GM23338 (cell line): ENCODE measurements around the gene NGEF. TPM values are rescaled to one million over a fixed set of nuclear protein-coding genes. Genes with fewer than 3 reads are reported as not detected.

ENCODE experiments used
- ATAC-seq: fragments of 200-7000 bp; cut with Tn5 transposase; 3 replicates; pipeline ENCODE4 v1.9.1; 2020
- DNase-seq: peaks from one replicate; pipeline ENCODE4 v3.0.0-alpha.2; 2015; ENCODE audit warnings: low spot score
- H2AFZ ChIP-seq: fragments of 200-600 bp; sonication (generic); 2 replicates; pipeline ENCODE4 v1.8.0; 2016; ENCODE audit warnings: antibody characterized with exemption, mild to moderate bottlenecking, moderate library complexity
- H3F3A ChIP-seq: fragments of 200-600 bp; sonication (generic); replicated peaks from 2 replicates; pipeline ENCODE4 v1.8.0; 2017; ENCODE audit warnings: antibody characterized with exemption, mixed run types, low read depth
- H3K27ac ChIP-seq: fragments of 200-600 bp; sonication (generic); 2 replicates; pipeline ENCODE4 v1.6.1; 2016; ENCODE audit warnings: low read depth
- H3K27me3 ChIP-seq: fragments of 200-600 bp; sonication (generic); 2 replicates; pipeline ENCODE4 v1.8.0; 2016; ENCODE audit warnings: mild to moderate bottlenecking, mixed run types, moderate library complexity; ENCODE audit not compliant: insufficient read depth
- H3K36me3 ChIP-seq: fragments of 200-600 bp; sonication (generic); 2 replicates; pipeline ENCODE4 v1.8.0; 2016; ENCODE audit warnings: mild to moderate bottlenecking; ENCODE audit not compliant: insufficient read depth
- H3K4me1 ChIP-seq: fragments of 200-600 bp; sonication (generic); 2 replicates; pipeline ENCODE4 v1.8.0; 2016; ENCODE audit warnings: mild to moderate bottlenecking, moderate library complexity; ENCODE audit not compliant: insufficient read depth
- H3K4me2 ChIP-seq: fragments of 200-600 bp; sonication (generic); 2 replicates; pipeline ENCODE4 v1.7.1; 2017; ENCODE audit warnings: mixed run types
- H3K4me3 ChIP-seq: fragments of 200-600 bp; sonication (generic); 2 replicates; pipeline ENCODE4 v1.6.1; 2016; ENCODE audit warnings: mixed run types
- H3K79me2 ChIP-seq: fragments of 200-600 bp; sonication (generic); replicated peaks from 2 replicates; pipeline ENCODE4 v1.8.0; 2017; ENCODE audit warnings: mild to moderate bottlenecking; ENCODE audit not compliant: insufficient read depth
- H3K9me2 ChIP-seq: fragments of 200-600 bp; sonication (generic); 2 replicates; pipeline ENCODE4 v1.8.0; 2017; ENCODE audit not compliant: insufficient read depth
- H4K20me1 ChIP-seq: fragments of 200-600 bp; sonication (generic); replicated peaks from 2 replicates; pipeline ENCODE4 v1.8.0; 2017; ENCODE audit warnings: mild to moderate bottlenecking; ENCODE audit not compliant: insufficient read depth
- H3K27ac Mint-ChIP-seq: 2 replicates; pipeline ENCODE4 v1.8.0; 2020; ENCODE audit warnings: inconsistent platforms, mild to moderate bottlenecking, moderate library complexity, mixed read lengths
- H3K27me3 Mint-ChIP-seq: 3 replicates; pipeline ENCODE4 v1.8.0; 2022; ENCODE audit warnings: low read depth, mild to moderate bottlenecking, moderate library complexity, mixed read lengths, inconsistent platforms; ENCODE audit not compliant: insufficient read depth, poor library complexity
- H3K36me3 Mint-ChIP-seq: 3 replicates; pipeline ENCODE4 v1.8.0; 2021; ENCODE audit warnings: low read depth, mild to moderate bottlenecking, inconsistent platforms, moderate library complexity, mixed read lengths
- H3K4me1 Mint-ChIP-seq: 3 replicates; pipeline ENCODE4 v1.8.0; 2020; ENCODE audit warnings: mild to moderate bottlenecking, inconsistent platforms, mixed read lengths
- H3K4me3 Mint-ChIP-seq: 3 replicates; pipeline ENCODE4 v1.8.0; 2021; ENCODE audit warnings: moderate library complexity, mild to moderate bottlenecking, inconsistent platforms, mixed read lengths
- H3K9me3 Mint-ChIP-seq: 3 replicates; pipeline ENCODE4 v1.8.0; 2020; ENCODE audit warnings: moderate library complexity, mild to moderate bottlenecking, inconsistent platforms, mixed read lengths
- EZH2phosphoT487 ChIP-seq: fragments of 200-600 bp; sonication (generic); IDR thresholded peaks from one replicate; pipeline ENCODE4 v1.8.1; 2018; ENCODE audit warnings: antibody characterized with exemption; ENCODE audit not compliant: unreplicated experiment
- JUNB ChIP-seq: IDR thresholded peaks from one replicate; pipeline ENCODE4 v1.6.1; 2016; ENCODE audit warnings: antibody characterized with exemption; ENCODE audit not compliant: unreplicated experiment
- NANOG ChIP-seq: IDR thresholded peaks from 2 replicates; pipeline ENCODE4 v1.6.1; 2016; ENCODE audit warnings: antibody characterized with exemption, borderline replicate concordance
- POLR2AphosphoS5 ChIP-seq: IDR thresholded peaks from 2 replicates; pipeline ENCODE4 v1.6.1; 2016; ENCODE audit warnings: antibody characterized with exemption, low read depth
- STAT1 ChIP-seq: IDR thresholded peaks from one replicate; pipeline ENCODE4 v1.6.1; 2016; ENCODE audit warnings: antibody characterized with exemption; ENCODE audit not compliant: unreplicated experiment
- ZNF114 ChIP-seq: fragments of 250-450 bp; sonication (Bioruptor Pico); IDR thresholded peaks from 2 replicates; pipeline ENCODE4 v1.5.0; 2020; ENCODE audit warnings: mild to moderate bottlenecking, moderate library complexity
- ZNF331 ChIP-seq: fragments of 250-450 bp; sonication (Bioruptor Pico); IDR thresholded peaks from 2 replicates; pipeline ENCODE4 v1.5.0; 2020; ENCODE audit warnings: low read depth, mild to moderate bottlenecking, moderate library complexity
- polyA plus RNA-seq: library from polyadenylated mRNA; unstranded; fragments of >200 nt; fragmentation: Nextera tagmentation; extraction: Ambion mirVana; gene quantifications from 2 replicates; pipeline ENCODE4 v1.2.1, GENCODE V29; 2016
- total RNA-seq: library from RNA; depleted of rRNA; stranded (reverse); fragments of >200 nt; shearing (Covaris generic); gene quantifications from 2 replicates; pipeline ENCODE4 v1.2.3, GENCODE V29; 2014
- TF ChIP-seq, protein P1 (sequence below): IDR thresholded peaks from 2 replicates; pipeline ENCODE4 v1.6.1; 2016; ENCODE audit warnings: antibody characterized with exemption
- TF ChIP-seq, protein P2 (sequence below): IDR thresholded peaks from one replicate; pipeline ENCODE4 v1.6.1; 2018; ENCODE audit warnings: antibody characterized with exemption; ENCODE audit not compliant: unreplicated experiment
- TF ChIP-seq, protein P3 (sequence below): fragments of 250-450 bp; sonication (Bioruptor Pico); IDR thresholded peaks from 2 replicates; pipeline ENCODE4 v1.5.0; 2020; ENCODE audit warnings: mild to moderate bottlenecking, moderate library complexity

The NGEF gene
- total and polyA plus RNA-seq, 2 experiments from 2014 or later = 1.8 to 5.4 TPM

DNA sequence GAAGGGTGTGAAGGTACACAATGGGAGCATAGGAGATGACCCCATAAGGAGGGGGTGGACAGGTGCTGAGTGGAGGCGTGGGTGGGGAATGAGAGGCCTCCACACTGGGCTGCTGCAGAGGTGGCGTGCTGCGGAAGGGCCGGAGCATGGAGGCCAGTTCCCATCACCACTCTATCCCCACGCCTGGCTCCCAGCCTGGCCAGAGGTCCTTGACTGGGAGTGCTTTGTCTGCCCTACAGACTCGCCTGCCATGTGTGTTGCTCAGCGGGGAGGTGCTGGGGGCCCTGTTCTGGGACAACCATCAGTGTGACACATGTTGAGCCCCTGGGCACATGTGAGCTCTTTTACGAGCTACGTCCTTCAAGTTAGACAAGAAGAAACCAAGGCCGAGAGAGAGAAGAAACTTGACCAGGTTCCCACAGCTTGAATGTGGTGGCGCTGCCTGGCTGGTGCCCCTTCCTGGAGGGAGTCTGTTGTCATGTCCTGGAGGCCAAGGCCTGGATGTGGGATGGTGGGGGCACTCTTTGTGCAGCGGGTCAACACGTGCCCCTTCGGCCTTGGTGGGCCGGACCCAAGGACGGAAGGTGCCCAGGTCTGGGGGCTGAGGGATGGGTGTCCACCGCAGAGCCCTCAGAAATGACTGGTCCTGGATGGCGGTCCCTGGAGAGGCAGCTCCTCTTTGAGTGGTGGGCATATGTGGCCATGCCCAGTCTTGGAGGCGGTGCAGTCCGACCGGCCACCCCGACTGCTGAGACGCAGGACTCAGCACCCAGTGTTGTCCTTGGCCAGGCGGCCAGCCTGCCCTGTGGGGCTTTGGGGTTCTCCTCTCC is 45.9 kb upstream of the NGEF start (continued):
- TF ChIP-seq POLR2AphosphoS5 (no peak), ZNF114 (no peak), STAT1 (no peak), JUNB (no peak), EZH2phosphoT487 (no peak), ZNF331 (CRISPR knock-in tag) (no peak)
- TF ChIP-seq, protein P1, sequence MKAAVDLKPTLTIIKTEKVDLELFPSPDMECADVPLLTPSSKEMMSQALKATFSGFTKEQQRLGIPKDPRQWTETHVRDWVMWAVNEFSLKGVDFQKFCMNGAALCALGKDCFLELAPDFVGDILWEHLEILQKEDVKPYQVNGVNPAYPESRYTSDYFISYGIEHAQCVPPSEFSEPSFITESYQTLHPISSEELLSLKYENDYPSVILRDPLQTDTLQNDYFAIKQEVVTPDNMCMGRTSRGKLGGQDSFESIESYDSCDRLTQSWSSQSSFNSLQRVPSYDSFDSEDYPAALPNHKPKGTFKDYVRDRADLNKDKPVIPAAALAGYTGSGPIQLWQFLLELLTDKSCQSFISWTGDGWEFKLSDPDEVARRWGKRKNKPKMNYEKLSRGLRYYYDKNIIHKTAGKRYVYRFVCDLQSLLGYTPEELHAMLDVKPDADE = no peak

DNA sequence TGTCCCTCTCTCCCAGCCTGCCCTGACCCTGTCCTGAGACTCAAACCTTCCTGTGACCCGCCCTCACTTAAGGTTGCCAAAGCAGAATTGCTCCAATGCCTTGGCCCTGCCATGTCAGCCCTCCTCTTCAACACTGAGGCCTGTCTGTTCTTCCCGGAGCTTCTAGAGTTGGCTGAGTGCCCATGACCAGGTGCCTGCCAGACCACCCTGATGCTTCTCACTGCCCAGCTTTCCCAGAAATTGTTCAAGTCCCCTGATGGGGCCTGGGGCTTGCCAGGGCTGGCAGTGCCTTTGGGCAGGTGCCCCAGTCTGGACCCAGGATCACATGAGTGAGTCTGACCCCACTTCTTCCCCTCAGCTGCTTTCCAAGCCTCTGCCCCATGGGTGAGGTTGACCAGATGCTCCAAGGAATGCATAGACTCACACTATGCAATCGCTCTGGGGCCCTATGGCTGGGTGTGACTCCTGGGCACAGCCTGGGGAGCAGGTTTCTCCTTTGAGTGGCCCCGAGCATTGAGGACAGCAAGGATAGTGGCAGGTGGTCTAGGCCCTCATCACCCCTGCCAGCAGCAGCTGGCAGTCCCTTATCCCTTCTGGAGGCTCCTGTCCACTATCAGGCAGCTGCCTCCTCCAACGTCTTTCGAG is 44.0 kb upstream of the NGEF start:
- Histone ChIP-seq H3K4me3 (no peak overlapping the region), H3K9me2 (no peaks in the 10 kb centered on the region), H3K79me2 (no peaks in the 10 kb centered on the region), H3K36me3 (no peaks in the 10 kb centered on the region), H3K4me1 (peaks cover 10% of the 10 kb centered on the region), H3K27ac (no peak overlapping the region), H3F3A (0 out of 2 replicates have a peak, but pooled peaks cover 4% of the 10 kb centered on the region), H4K20me1 (no peaks in the 10 kb centered on the region), H2AFZ (no peak overlapping the region), H3K4me2 (no peak overlapping the region), H3K27me3 (no peaks in the 10 kb centered on the region)
- DNase-seq (no peak), ATAC-seq (no peak)
- Mint-ChIP-seq H3K4me1 (peaks cover 21% of the 10 kb centered on the region), H3K9me3 (no peaks in the 10 kb centered on the region), H3K27me3 (peaks cover 11% of the 10 kb centered on the region), H3K4me3 (no peak overlapping the region), H3K27ac (no peak overlapping the region), H3K36me3 (no peaks in the 10 kb centered on the region)
- TF ChIP-seq ZNF114 = no peak
- TF ChIP-seq EZH2phosphoT487 = no peak
- TF ChIP-seq, protein P1 = no peak
- TF ChIP-seq POLR2AphosphoS5 = no peak
- no peak for TF ChIP-seq ZNF331 (CRISPR knock-in tag)
- no peak for TF ChIP-seq STAT1
- no peak for TF ChIP-seq NANOG
- TF ChIP-seq, protein P2, sequence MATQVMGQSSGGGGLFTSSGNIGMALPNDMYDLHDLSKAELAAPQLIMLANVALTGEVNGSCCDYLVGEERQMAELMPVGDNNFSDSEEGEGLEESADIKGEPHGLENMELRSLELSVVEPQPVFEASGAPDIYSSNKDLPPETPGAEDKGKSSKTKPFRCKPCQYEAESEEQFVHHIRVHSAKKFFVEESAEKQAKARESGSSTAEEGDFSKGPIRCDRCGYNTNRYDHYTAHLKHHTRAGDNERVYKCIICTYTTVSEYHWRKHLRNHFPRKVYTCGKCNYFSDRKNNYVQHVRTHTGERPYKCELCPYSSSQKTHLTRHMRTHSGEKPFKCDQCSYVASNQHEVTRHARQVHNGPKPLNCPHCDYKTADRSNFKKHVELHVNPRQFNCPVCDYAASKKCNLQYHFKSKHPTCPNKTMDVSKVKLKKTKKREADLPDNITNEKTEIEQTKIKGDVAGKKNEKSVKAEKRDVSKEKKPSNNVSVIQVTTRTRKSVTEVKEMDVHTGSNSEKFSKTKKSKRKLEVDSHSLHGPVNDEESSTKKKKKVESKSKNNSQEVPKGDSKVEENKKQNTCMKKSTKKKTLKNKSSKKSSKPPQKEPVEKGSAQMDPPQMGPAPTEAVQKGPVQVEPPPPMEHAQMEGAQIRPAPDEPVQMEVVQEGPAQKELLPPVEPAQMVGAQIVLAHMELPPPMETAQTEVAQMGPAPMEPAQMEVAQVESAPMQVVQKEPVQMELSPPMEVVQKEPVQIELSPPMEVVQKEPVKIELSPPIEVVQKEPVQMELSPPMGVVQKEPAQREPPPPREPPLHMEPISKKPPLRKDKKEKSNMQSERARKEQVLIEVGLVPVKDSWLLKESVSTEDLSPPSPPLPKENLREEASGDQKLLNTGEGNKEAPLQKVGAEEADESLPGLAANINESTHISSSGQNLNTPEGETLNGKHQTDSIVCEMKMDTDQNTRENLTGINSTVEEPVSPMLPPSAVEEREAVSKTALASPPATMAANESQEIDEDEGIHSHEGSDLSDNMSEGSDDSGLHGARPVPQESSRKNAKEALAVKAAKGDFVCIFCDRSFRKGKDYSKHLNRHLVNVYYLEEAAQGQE = no peak
- TF ChIP-seq, protein P3, sequence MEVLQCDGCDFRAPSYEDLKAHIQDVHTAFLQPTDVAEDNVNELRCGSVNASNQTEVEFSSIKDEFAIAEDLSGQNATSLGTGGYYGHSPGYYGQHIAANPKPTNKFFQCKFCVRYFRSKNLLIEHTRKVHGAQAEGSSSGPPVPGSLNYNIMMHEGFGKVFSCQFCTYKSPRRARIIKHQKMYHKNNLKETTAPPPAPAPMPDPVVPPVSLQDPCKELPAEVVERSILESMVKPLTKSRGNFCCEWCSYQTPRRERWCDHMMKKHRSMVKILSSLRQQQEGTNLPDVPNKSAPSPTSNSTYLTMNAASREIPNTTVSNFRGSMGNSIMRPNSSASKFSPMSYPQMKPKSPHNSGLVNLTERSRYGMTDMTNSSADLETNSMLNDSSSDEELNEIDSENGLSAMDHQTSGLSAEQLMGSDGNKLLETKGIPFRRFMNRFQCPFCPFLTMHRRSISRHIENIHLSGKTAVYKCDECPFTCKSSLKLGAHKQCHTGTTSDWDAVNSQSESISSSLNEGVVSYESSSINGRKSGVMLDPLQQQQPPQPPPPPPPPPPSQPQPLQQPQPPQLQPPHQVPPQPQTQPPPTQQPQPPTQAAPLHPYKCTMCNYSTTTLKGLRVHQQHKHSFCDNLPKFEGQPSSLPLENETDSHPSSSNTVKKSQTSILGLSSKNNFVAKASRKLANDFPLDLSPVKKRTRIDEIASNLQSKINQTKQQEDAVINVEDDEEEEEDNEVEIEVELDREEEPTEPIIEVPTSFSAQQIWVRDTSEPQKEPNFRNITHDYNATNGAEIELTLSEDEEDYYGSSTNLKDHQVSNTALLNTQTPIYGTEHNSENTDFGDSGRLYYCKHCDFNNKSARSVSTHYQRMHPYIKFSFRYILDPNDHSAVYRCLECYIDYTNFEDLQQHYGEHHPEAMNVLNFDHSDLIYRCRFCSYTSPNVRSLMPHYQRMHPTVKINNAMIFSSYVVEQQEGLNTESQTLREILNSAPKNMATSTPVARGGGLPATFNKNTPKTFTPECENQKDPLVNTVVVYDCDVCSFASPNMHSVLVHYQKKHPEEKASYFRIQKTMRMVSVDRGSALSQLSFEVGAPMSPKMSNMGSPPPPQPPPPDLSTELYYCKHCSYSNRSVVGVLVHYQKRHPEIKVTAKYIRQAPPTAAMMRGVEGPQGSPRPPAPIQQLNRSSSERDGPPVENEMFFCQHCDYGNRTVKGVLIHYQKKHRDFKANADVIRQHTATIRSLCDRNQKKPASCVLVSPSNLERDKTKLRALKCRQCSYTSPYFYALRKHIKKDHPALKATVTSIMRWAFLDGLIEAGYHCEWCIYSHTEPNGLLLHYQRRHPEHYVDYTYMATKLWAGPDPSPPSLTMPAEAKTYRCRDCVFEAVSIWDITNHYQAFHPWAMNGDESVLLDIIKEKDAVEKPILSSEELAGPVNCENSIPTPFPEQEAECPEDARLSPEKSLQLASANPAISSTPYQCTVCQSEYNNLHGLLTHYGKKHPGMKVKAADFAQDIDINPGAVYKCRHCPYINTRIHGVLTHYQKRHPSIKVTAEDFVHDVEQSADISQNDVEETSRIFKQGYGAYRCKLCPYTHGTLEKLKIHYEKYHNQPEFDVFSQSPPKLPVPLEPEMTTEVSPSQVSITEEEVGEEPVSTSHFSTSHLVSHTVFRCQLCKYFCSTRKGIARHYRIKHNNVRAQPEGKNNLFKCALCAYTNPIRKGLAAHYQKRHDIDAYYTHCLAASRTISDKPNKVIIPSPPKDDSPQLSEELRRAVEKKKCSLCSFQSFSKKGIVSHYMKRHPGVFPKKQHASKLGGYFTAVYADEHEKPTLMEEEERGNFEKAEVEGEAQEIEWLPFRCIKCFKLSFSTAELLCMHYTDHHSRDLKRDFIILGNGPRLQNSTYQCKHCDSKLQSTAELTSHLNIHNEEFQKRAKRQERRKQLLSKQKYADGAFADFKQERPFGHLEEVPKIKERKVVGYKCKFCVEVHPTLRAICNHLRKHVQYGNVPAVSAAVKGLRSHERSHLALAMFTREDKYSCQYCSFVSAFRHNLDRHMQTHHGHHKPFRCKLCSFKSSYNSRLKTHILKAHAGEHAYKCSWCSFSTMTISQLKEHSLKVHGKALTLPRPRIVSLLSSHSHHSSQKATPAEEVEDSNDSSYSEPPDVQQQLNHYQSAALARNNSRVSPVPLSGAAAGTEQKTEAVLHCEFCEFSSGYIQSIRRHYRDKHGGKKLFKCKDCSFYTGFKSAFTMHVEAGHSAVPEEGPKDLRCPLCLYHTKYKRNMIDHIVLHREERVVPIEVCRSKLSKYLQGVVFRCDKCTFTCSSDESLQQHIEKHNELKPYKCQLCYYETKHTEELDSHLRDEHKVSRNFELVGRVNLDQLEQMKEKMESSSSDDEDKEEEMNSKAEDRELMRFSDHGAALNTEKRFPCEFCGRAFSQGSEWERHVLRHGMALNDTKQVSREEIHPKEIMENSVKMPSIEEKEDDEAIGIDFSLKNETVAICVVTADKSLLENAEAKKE (CRISPR knock-in tag) = no peak
- TF ChIP-seq JUNB = no peak
